ENCODE data around the gene GALNT10. TPM values are rescaled to one million over a fixed set of nuclear protein-coding genes. Genes with fewer than 3 reads are reported as not detected.
A peak's percentile ranks its signal among the peaks of the same experiment; 100 is the strongest.

Gene GALNT10
- total RNA-seq, 2 donors from 2014 or later = 30.2 to 43.4 TPM

- Mint-ChIP-seq H3K27ac (peak overlapping the region; percentile 46), H3K36me3 (ENCODE audit: low read depth) (no peaks in the 10 kb centered on the region), H3K9me3 (no peaks in the 10 kb centered on the region), H3K4me3 (no peak overlapping the region), H3K4me1 (peaks cover 37% of the 10 kb centered on the region), H3K27me3 (ENCODE audit: insufficient read depth) (no peaks in the 10 kb centered on the region)
- Histone ChIP-seq H3K9ac (ENCODE audit: extremely low read depth, low read length, poor library complexity, severe bottlenecking) (no peak overlapping the region), H3K4me1 (ENCODE audit: control insufficient read depth, insufficient read depth, low read length) (peaks cover 22% of the 10 kb centered on the region), H3K4me3 (ENCODE audit: low read length) (no peak overlapping the region), H3K27ac (ENCODE audit: low read depth, low read length) (no peak overlapping the region), H3K36me3 (ENCODE audit: control insufficient read depth, insufficient read depth, low read length) (peaks cover 12% of the 10 kb centered on the region), H3K27me3 (ENCODE audit: control insufficient read depth, insufficient read depth, low read length, poor library complexity, severe bottlenecking) (no peaks in the 10 kb centered on the region), H3K9me3 (ENCODE audit: control insufficient read depth, low read length) (no peaks in the 10 kb centered on the region)
- DNase-seq = peak; percentile 69
- 87 to 100% methylated on average over 4 of the region's 4 CpGs for WGBS, 2 experiments (ENCODE audit: insufficient coverage in 1 of 2, insufficient read length in 1 of 2)
- no peak for TF ChIP-seq CTCF (conservative IDR thresholded peaks at IDR 0.05)
These were observed 179.1 kb downstream of the GALNT10 start for GRCh38 chr5:154369682-154370081.

DNA sequence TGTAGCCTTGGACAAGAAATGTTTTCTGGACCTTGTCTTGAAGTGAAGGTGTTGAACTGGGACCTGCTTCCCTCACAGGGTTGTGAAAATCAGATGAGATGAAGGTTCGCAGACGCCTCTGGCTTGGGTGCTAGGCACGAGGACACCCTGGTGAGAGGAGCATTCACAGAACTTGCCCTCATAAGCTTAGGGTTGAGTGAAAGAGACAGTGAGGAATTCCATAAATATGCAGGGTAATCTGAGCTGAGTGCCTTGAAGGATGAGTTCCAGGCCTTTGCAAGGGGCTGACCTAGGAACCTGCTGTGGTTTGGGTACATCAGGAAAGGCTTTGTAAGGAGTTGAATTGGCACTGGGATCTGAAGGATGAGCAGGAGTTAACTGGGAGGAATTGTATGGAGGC lies 179.6 kb downstream of the GALNT10 start:
- DNase-seq = peak; percentile 71
- H3K36me3 ChIP-seq (ENCODE audit: control insufficient read depth, insufficient read depth, low read length) = peaks cover 12% of the 10 kb centered on the region
- no peak overlapping the region for H3K4me3 Mint-ChIP-seq
- H3K4me3 ChIP-seq (ENCODE audit: low read length) = no peak overlapping the region
- H3K4me1 ChIP-seq (ENCODE audit: control insufficient read depth, insufficient read depth, low read length) = peaks cover 18% of the 10 kb centered on the region
- H3K36me3 Mint-ChIP-seq (ENCODE audit: low read depth) = no peaks in the 10 kb centered on the region
- H3K9ac ChIP-seq (ENCODE audit: extremely low read depth, low read length, poor library complexity, severe bottlenecking) = no peak overlapping the region
- TF ChIP-seq CTCF (conservative IDR thresholded peaks at IDR 0.05) = no peak
- H3K27ac ChIP-seq (ENCODE audit: low read depth, low read length) = no peak overlapping the region
- no peaks in the 10 kb centered on the region for H3K9me3 ChIP-seq (ENCODE audit: control insufficient read depth, low read length)
- H3K27ac Mint-ChIP-seq = peak overlapping the region; percentile 18
- no peaks in the 10 kb centered on the region for H3K9me3 Mint-ChIP-seq
- H3K27me3 Mint-ChIP-seq (ENCODE audit: insufficient read depth) = no peaks in the 10 kb centered on the region
- peaks cover 37% of the 10 kb centered on the region for H3K4me1 Mint-ChIP-seq
- WGBS, 2 experiments (ENCODE audit: insufficient coverage in 1 of 2, insufficient read length in 1 of 2) = 73 to 74% methylated on average over 3 of the region's 3 CpGs
- no peaks in the 10 kb centered on the region for H3K27me3 ChIP-seq (ENCODE audit: control insufficient read depth, insufficient read depth, low read length, poor library complexity, severe bottlenecking)

GRCh38 chr5:154370813-154371212 lies 180.3 kb downstream of the GALNT10 start:
- H3K9me3 ChIP-seq (ENCODE audit: control insufficient read depth, low read length) = no peaks in the 10 kb centered on the region
- no peak for TF ChIP-seq CTCF (conservative IDR thresholded peaks at IDR 0.05)
- Mint-ChIP-seq H3K27ac (peak overlapping the region; percentile 18), H3K9me3 (no peaks in the 10 kb centered on the region), H3K36me3 (ENCODE audit: low read depth) (no peaks in the 10 kb centered on the region), H3K4me3 (no peak overlapping the region), H3K27me3 (ENCODE audit: insufficient read depth) (no peaks in the 10 kb centered on the region), H3K4me1 (peaks cover 32% of the 10 kb centered on the region)
- no peak overlapping the region for H3K27ac ChIP-seq (ENCODE audit: low read depth, low read length)
- peaks cover 16% of the 10 kb centered on the region for H3K36me3 ChIP-seq (ENCODE audit: control insufficient read depth, insufficient read depth, low read length)
- H3K4me1 ChIP-seq (ENCODE audit: control insufficient read depth, insufficient read depth, low read length) = peaks cover 13% of the 10 kb centered on the region
- H3K27me3 ChIP-seq (ENCODE audit: control insufficient read depth, insufficient read depth, low read length, poor library complexity, severe bottlenecking) = no peaks in the 10 kb centered on the region
- no peak overlapping the region for H3K9ac ChIP-seq (ENCODE audit: extremely low read depth, low read length, poor library complexity, severe bottlenecking)
- 93 to 97% methylated on average over 3 of the region's 3 CpGs for WGBS, 2 experiments (ENCODE audit: insufficient coverage in 1 of 2, insufficient read length in 1 of 2)
- no peak for DNase-seq
- no peak overlapping the region for H3K4me3 ChIP-seq (ENCODE audit: low read length)

All from endodermal cell (in vitro differentiated cells).